Fibroblast of mammary gland (primary cell): Measurements from ENCODE around the gene SRGAP1.
"Not testable (repeated sequence)": the region's sequence is repeated elsewhere in the genome, so short reads cannot be mapped to it uniquely, and the experiment has no call there.

Source experiments
- DNase-seq: peaks from one replicate; pipeline ENCODE4 v3.0.0-alpha.2; 2010; ENCODE audit warnings: low read depth
- H3K4me3 ChIP-seq: 2 replicates; pipeline ENCODE4 v1.5.1; 2011; ENCODE audit warnings: low read depth, mild to moderate bottlenecking, low read length, moderate library complexity; ENCODE audit not compliant: control insufficient read depth
- TF ChIP-seq, protein P1 (sequence below): conservative IDR thresholded peaks from 2 replicates; pipeline ENCODE4 v1.5.1; 2011; ENCODE audit warnings: low read depth, low read length, inconsistent platforms; ENCODE audit not compliant: control insufficient read depth, insufficient read depth

SRGAP1 gene

GRCh38 chr12:63875703-63876102 lies 31.2 kb downstream of the SRGAP1 start:
- H3K4me3 ChIP-seq, result no peak overlapping the region
- DNase-seq, result no peak
- TF ChIP-seq, protein P1, sequence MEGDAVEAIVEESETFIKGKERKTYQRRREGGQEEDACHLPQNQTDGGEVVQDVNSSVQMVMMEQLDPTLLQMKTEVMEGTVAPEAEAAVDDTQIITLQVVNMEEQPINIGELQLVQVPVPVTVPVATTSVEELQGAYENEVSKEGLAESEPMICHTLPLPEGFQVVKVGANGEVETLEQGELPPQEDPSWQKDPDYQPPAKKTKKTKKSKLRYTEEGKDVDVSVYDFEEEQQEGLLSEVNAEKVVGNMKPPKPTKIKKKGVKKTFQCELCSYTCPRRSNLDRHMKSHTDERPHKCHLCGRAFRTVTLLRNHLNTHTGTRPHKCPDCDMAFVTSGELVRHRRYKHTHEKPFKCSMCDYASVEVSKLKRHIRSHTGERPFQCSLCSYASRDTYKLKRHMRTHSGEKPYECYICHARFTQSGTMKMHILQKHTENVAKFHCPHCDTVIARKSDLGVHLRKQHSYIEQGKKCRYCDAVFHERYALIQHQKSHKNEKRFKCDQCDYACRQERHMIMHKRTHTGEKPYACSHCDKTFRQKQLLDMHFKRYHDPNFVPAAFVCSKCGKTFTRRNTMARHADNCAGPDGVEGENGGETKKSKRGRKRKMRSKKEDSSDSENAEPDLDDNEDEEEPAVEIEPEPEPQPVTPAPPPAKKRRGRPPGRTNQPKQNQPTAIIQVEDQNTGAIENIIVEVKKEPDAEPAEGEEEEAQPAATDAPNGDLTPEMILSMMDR, result no peak

GRCh38 chr12:63876980-63877379 lies 32.5 kb downstream of the SRGAP1 start:
- TF ChIP-seq, protein P1, result no peak
- no peak overlapping the region for H3K4me3 ChIP-seq
- peak; percentile 15 for DNase-seq

DNA sequence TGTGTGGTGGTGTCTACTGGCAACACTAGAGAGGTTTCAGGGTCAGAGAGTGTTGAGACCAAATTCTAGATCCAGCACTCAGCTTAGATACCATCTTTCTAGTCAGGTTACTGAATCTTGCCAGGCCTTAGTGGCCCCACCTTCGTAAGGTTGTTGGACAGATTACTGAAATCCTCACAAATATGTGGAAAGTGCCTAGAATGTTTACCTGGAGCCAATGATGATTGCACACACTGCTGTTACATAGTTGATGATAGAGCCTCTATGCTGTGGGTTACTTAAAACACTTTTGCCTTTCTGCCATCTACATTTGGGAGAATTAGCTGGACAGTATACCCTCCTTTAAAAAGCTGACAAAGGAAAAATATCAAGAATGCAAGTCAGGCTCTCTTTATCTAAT lies 33.2 kb downstream of the SRGAP1 start:
- no peak overlapping the region for H3K4me3 ChIP-seq
- DNase-seq, result no peak
- TF ChIP-seq, protein P1, result no peak

- not testable (repeated sequence) for H3K4me3 ChIP-seq, DNase-seq
Observed at GRCh38 chr12:63880235-63880634, 35.7 kb downstream of the SRGAP1 start.

- H3K4me3 ChIP-seq, result no peak overlapping the region
- TF ChIP-seq, protein P1, result no peak
- DNase-seq, result no peak
Observed at GRCh38 chr12:63880742-63881263, 36.3 kb downstream of the SRGAP1 start.

DNA sequence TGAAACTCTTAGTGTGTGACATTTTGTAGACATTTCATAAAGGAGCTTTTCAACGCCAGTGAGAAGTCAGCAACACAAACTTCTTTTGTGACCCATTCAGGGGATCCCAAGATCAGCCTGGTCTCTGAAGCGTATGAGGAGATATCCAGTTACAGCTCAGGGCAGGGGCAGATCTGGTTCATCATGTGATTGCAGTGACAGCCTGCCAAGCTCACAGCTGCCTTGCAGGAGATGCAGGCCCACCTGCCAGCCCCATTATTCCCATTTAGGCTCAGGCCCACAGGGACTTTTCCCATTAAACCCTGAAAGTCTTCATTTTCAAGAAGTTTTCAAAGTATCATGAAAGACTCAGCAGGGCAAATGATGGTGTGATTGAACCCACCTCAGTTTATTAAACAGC lies 38.3 kb downstream of the SRGAP1 start:
- TF ChIP-seq, protein P1, result no peak
- peak; percentile 26 for DNase-seq
- H3K4me3 ChIP-seq, result no peak overlapping the region

DNA sequence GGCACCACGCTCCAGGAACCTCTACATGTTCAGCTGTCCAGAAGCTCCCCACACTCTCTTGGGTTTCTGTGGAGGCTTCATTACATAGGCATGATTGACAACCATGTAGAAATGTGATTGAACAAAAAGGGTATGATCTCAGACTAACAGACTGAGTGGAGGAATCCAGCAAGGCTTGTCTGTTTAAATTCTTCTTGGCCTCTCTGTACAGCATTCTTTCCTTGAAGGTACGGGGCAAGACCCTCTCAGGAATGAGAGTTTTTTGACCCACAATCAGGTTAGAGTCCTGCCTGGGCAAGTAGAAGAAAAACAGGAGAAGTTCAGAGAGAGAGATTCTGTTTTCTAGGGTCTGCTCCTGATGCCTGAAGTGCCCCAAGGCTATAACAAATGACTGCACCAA lies 40.9 kb downstream of the SRGAP1 start:
- no peak for DNase-seq
- no peak overlapping the region for H3K4me3 ChIP-seq
- TF ChIP-seq, protein P1, result no peak
